Cortex of kidney (tissue), 1 donor: ENCODE results near the gene SPOCK1.
"Not testable (repeated sequence)": the region's sequence is repeated elsewhere in the genome, so short reads cannot be mapped to it uniquely, and the experiment has no call there.

Source experiments
- DNase-seq: peaks from one replicate; lab custom pipeline; 2025; lab: John Stamatoyannopoulos, UW

Gene SPOCK1

GRCh38 chr5:136953346-136954069 is 545.6 kb downstream of the SPOCK1 start:
- not testable (repeated sequence) for DNase-seq

- DNase-seq, result no peak
Measured at GRCh38 chr5:136927571-136927970, 571.6 kb downstream of the SPOCK1 start.

- DNase-seq, result no peak
Measured at GRCh38 chr5:136926073-136926472, 573.1 kb downstream of the SPOCK1 start.
